ENCODE data around the gene SSH3. TPM values are rescaled to one million over a fixed set of nuclear protein-coding genes. Genes with fewer than 3 reads are reported as not detected.
"Not testable (repeated sequence)": the region's sequence is repeated elsewhere in the genome, so short reads cannot be mapped to it uniquely, and the experiment has no call there.

The SSH3 gene
- total and polyA plus RNA-seq, 2 donors (not counting 1 experiment from before 2014, with no cell fraction given), result 6.9 to 15.7 TPM

DNA sequence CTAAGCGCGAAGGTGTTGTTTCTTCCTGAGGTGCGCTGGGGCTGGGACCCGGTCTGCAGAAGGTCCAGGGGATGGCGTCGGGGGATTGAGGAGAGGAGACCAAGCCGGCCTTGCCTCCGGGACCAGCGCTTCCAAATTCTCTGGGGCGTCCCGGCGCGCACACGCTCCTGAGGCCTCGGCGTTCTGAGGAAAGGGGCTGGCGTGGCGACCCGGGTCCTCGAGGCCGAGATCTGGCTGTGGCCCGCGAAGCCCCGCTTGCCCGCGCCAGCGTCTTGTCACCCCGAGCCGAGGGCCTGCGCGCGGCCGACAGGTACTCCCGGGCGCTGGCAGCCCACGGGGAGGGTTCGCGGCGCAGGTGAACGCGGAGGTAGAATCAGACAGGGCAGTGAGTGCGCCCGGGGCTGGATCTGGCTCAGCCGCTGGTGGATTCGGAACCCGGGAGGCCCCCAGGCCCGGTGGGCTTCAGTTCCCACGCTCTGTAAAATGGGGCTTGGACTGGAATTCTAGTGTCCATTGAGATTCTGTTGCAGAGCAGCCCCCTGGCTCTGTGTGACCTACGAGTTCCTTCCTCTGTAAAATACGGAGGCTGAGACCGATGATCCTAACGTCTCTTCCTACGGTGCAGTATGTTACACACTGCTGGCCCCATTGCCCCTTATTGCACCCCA is 14.7 kb downstream of the SSH3 start:
- peak overlapping the region; percentile 54 for H3K27ac ChIP-seq (ENCODE audit: insufficient read depth, low read length)
- no peak for DNase-seq (ENCODE audit: low read depth in 2 of 2)
- H3K4me1 ChIP-seq (ENCODE audit: control insufficient read depth, extremely low read depth, insufficient read depth, low read length), result peaks cover 2% of the 10 kb centered on the region

DNA sequence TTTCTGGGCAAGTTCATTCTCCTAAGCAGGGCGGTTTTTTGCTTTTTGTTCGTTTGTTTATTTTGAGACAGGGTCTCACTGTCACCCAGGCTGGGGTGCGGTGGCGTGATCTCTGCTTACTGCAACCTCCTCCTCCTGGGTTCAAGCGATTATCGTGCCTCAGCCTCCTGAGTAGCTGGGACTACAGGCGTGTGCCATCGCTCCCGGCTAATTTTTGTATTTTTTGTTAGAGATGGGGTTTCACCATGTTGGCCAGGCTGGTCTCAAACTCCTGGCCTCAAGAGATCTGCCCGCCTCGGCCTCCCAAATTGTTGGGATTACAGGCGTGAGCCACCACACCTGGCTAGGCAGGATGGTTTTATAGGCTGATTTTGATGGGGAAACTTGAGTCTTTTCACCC is 15.5 kb downstream of the SSH3 start:
- H3K79me2 ChIP-seq (ENCODE audit: control insufficient read depth, insufficient read depth, low read length); H3K9ac ChIP-seq (ENCODE audit: insufficient read depth, low read length); H3K4me1 ChIP-seq (ENCODE audit: control insufficient read depth, extremely low read depth, insufficient read depth, low read length); H3K36me3 ChIP-seq (ENCODE audit: control insufficient read depth, insufficient read depth, low read length); H3K27me3 ChIP-seq (ENCODE audit: control insufficient read depth, insufficient read depth, low read length); H2AFZ ChIP-seq (ENCODE audit: low read length); H3K27ac ChIP-seq (ENCODE audit: insufficient read depth, low read length); H4K20me1 ChIP-seq (ENCODE audit: control insufficient read depth, extremely low read depth, insufficient read depth, low read length); DNase-seq (ENCODE audit: low read depth in 2 of 2); H3K4me2 ChIP-seq (ENCODE audit: extremely low read depth, insufficient read depth, low read length); H3K9me3 ChIP-seq (ENCODE audit: control insufficient read depth, insufficient read depth, low read depth, low read length): not testable (repeated sequence)
- peak overlapping the region in 1 of 4 experiments; percentile 81 for H3K4me3 ChIP-seq (replicated peaks in 1 of 4; ENCODE audit: control extremely low read depth in 1 of 4, insufficient read depth in 1 of 4, low read depth in 3 of 4, low read length in 4 of 4)

More for the DNA sequence above, 14.7 kb downstream of the SSH3 start:
- Histone ChIP-seq H4K20me1 (ENCODE audit: control insufficient read depth, extremely low read depth, insufficient read depth, low read length) (no peaks in the 10 kb centered on the region), H3K4me2 (ENCODE audit: extremely low read depth, insufficient read depth, low read length) (peak overlapping the region; percentile 81), H3K4me3 (replicated peaks in 1 of 4; ENCODE audit: control extremely low read depth in 1 of 4, insufficient read depth in 1 of 4, low read depth in 3 of 4, low read length in 4 of 4) (peak overlapping the region; percentile 67 to 83 (median 80)), H2AFZ (ENCODE audit: low read length) (peak overlapping the region; percentile 92), H3K27me3 (ENCODE audit: control insufficient read depth, insufficient read depth, low read length) (no peaks in the 10 kb centered on the region), H3K79me2 (ENCODE audit: control insufficient read depth, insufficient read depth, low read length) (no peaks in the 10 kb centered on the region), H3K9me3 (ENCODE audit: control insufficient read depth, insufficient read depth, low read depth, low read length) (no peaks in the 10 kb centered on the region), H3K9ac (ENCODE audit: insufficient read depth, low read length) (peak overlapping the region; percentile 74), H3K36me3 (ENCODE audit: control insufficient read depth, insufficient read depth, low read length) (no peaks in the 10 kb centered on the region)
- TF ChIP-seq, protein P1, sequence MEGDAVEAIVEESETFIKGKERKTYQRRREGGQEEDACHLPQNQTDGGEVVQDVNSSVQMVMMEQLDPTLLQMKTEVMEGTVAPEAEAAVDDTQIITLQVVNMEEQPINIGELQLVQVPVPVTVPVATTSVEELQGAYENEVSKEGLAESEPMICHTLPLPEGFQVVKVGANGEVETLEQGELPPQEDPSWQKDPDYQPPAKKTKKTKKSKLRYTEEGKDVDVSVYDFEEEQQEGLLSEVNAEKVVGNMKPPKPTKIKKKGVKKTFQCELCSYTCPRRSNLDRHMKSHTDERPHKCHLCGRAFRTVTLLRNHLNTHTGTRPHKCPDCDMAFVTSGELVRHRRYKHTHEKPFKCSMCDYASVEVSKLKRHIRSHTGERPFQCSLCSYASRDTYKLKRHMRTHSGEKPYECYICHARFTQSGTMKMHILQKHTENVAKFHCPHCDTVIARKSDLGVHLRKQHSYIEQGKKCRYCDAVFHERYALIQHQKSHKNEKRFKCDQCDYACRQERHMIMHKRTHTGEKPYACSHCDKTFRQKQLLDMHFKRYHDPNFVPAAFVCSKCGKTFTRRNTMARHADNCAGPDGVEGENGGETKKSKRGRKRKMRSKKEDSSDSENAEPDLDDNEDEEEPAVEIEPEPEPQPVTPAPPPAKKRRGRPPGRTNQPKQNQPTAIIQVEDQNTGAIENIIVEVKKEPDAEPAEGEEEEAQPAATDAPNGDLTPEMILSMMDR (conservative IDR thresholded peaks at IDR 0.05 in 1 of 2, IDR thresholded peaks at IDR 0.05 in 1 of 2; ENCODE audit: low read depth in 1 of 2, low read length in 2 of 2), result no peak
- no peak for TF ChIP-seq EZH2 (IDR thresholded peaks at IDR 0.05; ENCODE audit: low read length, missing control alignments)

DNA sequence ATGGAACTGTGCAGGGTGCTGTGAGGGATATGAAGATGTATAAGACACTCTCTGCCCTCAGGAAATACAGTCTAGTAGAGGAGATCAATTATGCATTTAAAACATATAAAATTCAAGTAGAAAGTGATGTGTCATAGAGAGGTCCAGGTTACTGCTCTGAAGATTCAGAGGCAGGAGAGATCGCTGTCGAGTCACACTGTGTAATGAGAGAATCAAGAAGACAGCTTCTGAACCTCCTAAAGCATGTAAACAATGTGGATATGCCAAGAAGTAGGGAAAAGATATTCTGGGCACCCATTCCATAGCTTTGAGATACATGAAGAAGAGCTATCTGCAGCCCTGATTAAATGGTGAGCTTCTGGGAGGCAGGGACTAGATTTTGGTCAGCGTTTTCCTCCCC is 16.7 kb downstream of the SSH3 start:
- Histone ChIP-seq H3K9ac (ENCODE audit: insufficient read depth, low read length) (no peak overlapping the region), H3K36me3 (ENCODE audit: control insufficient read depth, insufficient read depth, low read length) (no peaks in the 10 kb centered on the region), H3K4me2 (ENCODE audit: extremely low read depth, insufficient read depth, low read length) (no peak overlapping the region), H4K20me1 (ENCODE audit: control insufficient read depth, extremely low read depth, insufficient read depth, low read length) (no peaks in the 10 kb centered on the region), H3K27ac (ENCODE audit: insufficient read depth, low read length) (no peak overlapping the region), H2AFZ (ENCODE audit: low read length) (no peak overlapping the region), H3K9me3 (ENCODE audit: control insufficient read depth, insufficient read depth, low read depth, low read length) (no peaks in the 10 kb centered on the region), H3K27me3 (ENCODE audit: control insufficient read depth, insufficient read depth, low read length) (no peaks in the 10 kb centered on the region), H3K4me1 (ENCODE audit: control insufficient read depth, extremely low read depth, insufficient read depth, low read length) (peaks cover 2% of the 10 kb centered on the region), H3K79me2 (ENCODE audit: control insufficient read depth, insufficient read depth, low read length) (no peaks in the 10 kb centered on the region), H3K4me3 (replicated peaks in 1 of 4; ENCODE audit: control extremely low read depth in 1 of 4, insufficient read depth in 1 of 4, low read depth in 3 of 4, low read length in 4 of 4) (no peak overlapping the region)
- no peak for DNase-seq (ENCODE audit: low read depth in 2 of 2)
- TF ChIP-seq, protein P1 (conservative IDR thresholded peaks at IDR 0.05 in 1 of 2, IDR thresholded peaks at IDR 0.05 in 1 of 2; ENCODE audit: low read depth in 1 of 2, low read length in 2 of 2), result no peak
- TF ChIP-seq EZH2 (IDR thresholded peaks at IDR 0.05; ENCODE audit: low read length, missing control alignments), result no peak

All from fibroblast of lung (primary cell).